ENCODE data around the gene UTS2R. TPM values are rescaled to one million over a fixed set of nuclear protein-coding genes. Genes with fewer than 3 reads are reported as not detected.

UTS2R gene
- total RNA-seq, 2 experiments from 2014 or later, result not detected

GRCh38 chr17:82343560-82343959 is 28.0 kb upstream of the UTS2R start:
- no peaks in the 10 kb centered on the region for H3K36me3 Mint-ChIP-seq (ENCODE audit: low read depth)
- no peak for TF ChIP-seq CTCF (IDR thresholded peaks at IDR 0.05)
- intact Hi-C loops (cut with DNase I, micrococcal nuclease), result no loop called here
- Histone ChIP-seq H3K9me3 (ENCODE audit: control insufficient read depth in 1 of 2, insufficient read depth in 1 of 2, low read length in 2 of 2) (no peaks in the 10 kb centered on the region), H3K36me3 (ENCODE audit: insufficient read depth, low read length) (no peaks in the 10 kb centered on the region), H3K4me3 (ENCODE audit: low read length) (no peak overlapping the region), H3K27ac (ENCODE audit: low read depth in 1 of 2, low read length in 2 of 2) (no peak overlapping the region), H3K4me1 (ENCODE audit: insufficient read depth, low read length) (peaks cover 8% of the 10 kb centered on the region), H3K27me3 (ENCODE audit: control insufficient read depth in 1 of 2, insufficient read depth in 2 of 2, low read length in 2 of 2) (no peaks in the 10 kb centered on the region)
- H3K27ac Mint-ChIP-seq, result no peak overlapping the region
- ATAC-seq (ENCODE audit: poor library complexity) (no peak), DNase-seq (no peak)
- ChIA-PET CTCF (interaction anchor here (0.7 kb wide), 1 partner anchor 45 kb away, joined by 4 read pairs; no protein-coding TSS in a partner anchor), POLR2A (interaction anchor here (1.1 kb wide), 1 partner anchor 45 kb away, joined by 3 read pairs; no protein-coding TSS in a partner anchor)
- no peaks in the 10 kb centered on the region for H3K9me3 Mint-ChIP-seq
- H3K27me3 Mint-ChIP-seq, result peaks cover 7% of the 10 kb centered on the region
- peaks cover 6% of the 10 kb centered on the region for H3K4me1 Mint-ChIP-seq (ENCODE audit: low read depth)
- no peak overlapping the region for H3K4me3 Mint-ChIP-seq

GRCh38 chr17:82344175-82344907 is 27.2 kb upstream of the UTS2R start:
- no peak for DNase-seq
- Mint-ChIP-seq H3K9me3 (no peaks in the 10 kb centered on the region), H3K4me1 (ENCODE audit: low read depth) (peaks cover 6% of the 10 kb centered on the region), H3K4me3 (no peak overlapping the region), H3K36me3 (ENCODE audit: low read depth) (no peaks in the 10 kb centered on the region), H3K27ac (no peak overlapping the region), H3K27me3 (peaks cover 7% of the 10 kb centered on the region)
- CTCF ChIA-PET, result interaction anchor here (0.7 kb wide), 1 partner anchor 46 kb away, joined by 4 read pairs; no protein-coding TSS in a partner anchor
- intact Hi-C loops (cut with DNase I, micrococcal nuclease), result no loop called here
- H3K4me1 ChIP-seq (ENCODE audit: insufficient read depth, low read length), result peaks cover 8% of the 10 kb centered on the region
- no peaks in the 10 kb centered on the region for H3K36me3 ChIP-seq (ENCODE audit: insufficient read depth, low read length)
- H3K9me3 ChIP-seq (ENCODE audit: control insufficient read depth in 1 of 2, insufficient read depth in 1 of 2, low read length in 2 of 2), result no peaks in the 10 kb centered on the region
- no peaks in the 10 kb centered on the region for H3K27me3 ChIP-seq (ENCODE audit: control insufficient read depth in 1 of 2, insufficient read depth in 2 of 2, low read length in 2 of 2)
- ATAC-seq (ENCODE audit: poor library complexity), result no peak
- H3K4me3 ChIP-seq (ENCODE audit: low read length), result no peak overlapping the region
- TF ChIP-seq CTCF (IDR thresholded peaks at IDR 0.05), result no peak
- no peak overlapping the region for H3K27ac ChIP-seq (ENCODE audit: low read depth in 1 of 2, low read length in 2 of 2)
- POLR2A ChIA-PET, result no interaction called here

DNA sequence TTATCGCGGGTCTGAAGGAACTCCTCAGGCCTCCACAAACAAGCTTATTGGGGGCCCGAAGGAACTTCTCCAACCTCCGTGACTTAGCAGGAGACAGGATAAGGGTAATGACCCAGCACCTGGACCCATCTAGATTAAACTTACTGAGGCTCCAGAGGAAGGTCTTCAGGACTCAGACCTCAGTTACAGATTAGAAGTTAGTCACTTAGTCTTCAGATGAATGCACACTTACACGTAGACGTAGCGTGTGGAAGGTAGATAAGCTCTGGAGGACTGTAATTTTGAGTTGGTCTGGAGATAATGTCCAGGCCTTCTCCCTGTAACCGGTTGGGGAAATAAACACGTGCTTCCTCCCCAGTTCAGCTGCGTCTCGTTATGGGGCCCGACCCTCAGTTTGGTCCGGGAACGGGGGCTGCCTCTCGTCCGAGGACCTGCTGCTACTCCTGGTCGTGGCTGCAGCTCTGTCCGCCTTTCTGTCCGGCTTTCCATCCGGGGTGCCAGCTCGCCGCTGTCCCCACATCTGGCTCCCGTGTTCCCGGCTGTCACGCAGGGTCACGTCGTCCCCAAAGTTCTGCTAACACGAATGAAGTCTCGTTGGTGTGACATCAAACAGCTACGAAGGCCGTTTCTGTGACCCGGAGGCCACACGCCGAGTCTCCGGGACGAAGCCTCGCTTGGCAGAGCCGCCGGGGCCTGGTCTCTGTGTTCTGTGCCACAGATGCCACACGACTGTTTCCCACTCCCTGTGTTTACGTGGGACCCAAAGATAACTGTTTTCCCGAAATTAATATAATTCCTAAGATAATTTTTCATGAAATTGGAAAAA is 26.2 kb upstream of the UTS2R start:
- TF ChIP-seq CTCF (IDR thresholded peaks at IDR 0.05), result no peak
- Mint-ChIP-seq H3K27ac (no peak overlapping the region), H3K4me1 (ENCODE audit: low read depth) (peaks cover 6% of the 10 kb centered on the region), H3K27me3 (peaks cover 7% of the 10 kb centered on the region), H3K9me3 (no peaks in the 10 kb centered on the region), H3K36me3 (ENCODE audit: low read depth) (no peaks in the 10 kb centered on the region), H3K4me3 (no peak overlapping the region)
- Histone ChIP-seq H3K27me3 (ENCODE audit: control insufficient read depth in 1 of 2, insufficient read depth in 2 of 2, low read length in 2 of 2) (no peaks in the 10 kb centered on the region), H3K36me3 (ENCODE audit: insufficient read depth, low read length) (no peaks in the 10 kb centered on the region), H3K27ac (ENCODE audit: low read depth in 1 of 2, low read length in 2 of 2) (no peak overlapping the region), H3K4me1 (ENCODE audit: insufficient read depth, low read length) (peaks cover 8% of the 10 kb centered on the region), H3K9me3 (ENCODE audit: control insufficient read depth in 1 of 2, insufficient read depth in 1 of 2, low read length in 2 of 2) (no peaks in the 10 kb centered on the region), H3K4me3 (ENCODE audit: low read length) (no peak overlapping the region)
- intact Hi-C loops (cut with DNase I, micrococcal nuclease), result no loop called here
- ATAC-seq (ENCODE audit: poor library complexity) (no peak), DNase-seq (no peak)
- ChIA-PET CTCF (interaction anchor here (1.2 kb wide), 1 partner anchor 79 kb away, joined by 3 read pairs; no protein-coding TSS in a partner anchor), POLR2A (no interaction called here)

All from CD4-positive, alpha-beta T cell (primary cell).